ENCODE data around the gene SEPTIN11.
A peak's percentile ranks its signal among the peaks of the same experiment; 100 is the strongest.

Gene SEPTIN11

DNA sequence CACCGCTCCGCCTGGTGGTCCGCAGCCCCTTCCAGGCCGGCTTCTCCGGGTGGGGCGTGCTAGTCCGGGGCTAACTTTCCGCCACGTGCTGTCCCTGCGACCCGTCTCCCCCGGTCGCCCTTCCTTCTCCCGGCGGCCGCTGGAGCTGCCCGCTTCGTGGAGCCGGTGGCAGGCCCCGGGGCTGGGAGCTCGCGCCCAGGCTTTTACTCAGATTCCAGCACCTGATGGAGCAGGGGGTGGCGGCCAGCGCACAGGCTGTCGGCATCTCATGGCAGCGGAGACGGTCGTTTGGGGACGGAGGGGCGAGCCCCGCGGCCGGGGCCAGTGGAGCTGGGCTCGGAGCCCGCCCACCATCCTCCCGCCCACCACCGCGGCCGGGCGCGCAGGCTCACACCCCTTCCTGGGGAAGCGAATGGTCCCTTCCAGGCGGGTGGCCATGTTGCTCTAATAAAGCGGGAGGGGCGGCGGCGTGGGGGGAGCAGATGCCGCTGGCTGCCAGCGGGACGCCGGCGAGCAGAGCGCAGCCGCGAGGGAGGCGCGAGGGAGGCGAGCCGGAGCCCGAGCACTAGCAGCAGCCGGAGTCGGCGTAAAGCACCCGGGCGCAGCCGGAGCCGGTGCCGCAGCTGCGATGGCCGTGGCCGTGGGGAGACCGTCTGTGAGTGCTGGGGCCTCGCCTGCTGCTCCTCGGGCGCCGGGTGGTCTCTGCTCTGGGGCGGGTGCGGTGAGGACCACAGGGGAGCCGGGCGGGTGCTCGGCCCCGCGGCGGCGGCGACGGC lies at the start of gene SEPTIN11:
Gene SEPTIN11 (plus strand): TSS at position 477 of the 776 bp plus-strand sequence. CDS start 152 bp downstream, at position 629.
- peak; percentile 77 to 82 for DNase-seq

DNA sequence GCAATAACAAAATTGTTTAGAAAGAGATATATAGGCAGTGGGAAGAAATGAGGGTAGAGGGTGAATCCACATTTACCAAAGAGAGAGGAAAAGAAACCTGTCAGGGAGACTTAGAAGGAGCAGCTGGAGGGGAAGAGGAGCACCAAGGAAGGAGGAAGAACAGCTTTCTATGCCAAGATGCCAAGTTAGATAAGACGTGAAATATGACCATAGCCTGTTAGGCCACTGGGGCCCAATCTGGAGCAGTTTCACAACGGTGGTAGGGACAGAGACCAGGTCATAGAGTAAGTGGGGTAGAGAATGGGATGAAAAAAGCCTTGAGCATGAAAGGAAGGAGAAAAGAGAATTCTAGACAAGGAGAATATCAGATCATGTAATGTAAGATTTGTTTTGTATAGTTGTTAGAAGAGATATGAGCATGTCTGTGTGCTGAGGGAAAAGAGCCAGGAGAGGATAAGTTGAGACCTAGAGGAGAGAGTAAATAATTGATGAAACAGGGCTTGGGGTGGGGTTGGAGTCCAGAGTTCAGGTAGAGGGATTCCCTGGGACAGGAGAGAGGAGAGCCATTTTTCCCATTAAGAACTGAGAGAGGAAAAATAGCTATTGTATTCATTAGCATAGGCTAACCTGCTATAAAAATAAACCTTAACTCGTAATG lies 47.2 kb upstream of the SEPTIN11 start:
- no peak for DNase-seq

DNA sequence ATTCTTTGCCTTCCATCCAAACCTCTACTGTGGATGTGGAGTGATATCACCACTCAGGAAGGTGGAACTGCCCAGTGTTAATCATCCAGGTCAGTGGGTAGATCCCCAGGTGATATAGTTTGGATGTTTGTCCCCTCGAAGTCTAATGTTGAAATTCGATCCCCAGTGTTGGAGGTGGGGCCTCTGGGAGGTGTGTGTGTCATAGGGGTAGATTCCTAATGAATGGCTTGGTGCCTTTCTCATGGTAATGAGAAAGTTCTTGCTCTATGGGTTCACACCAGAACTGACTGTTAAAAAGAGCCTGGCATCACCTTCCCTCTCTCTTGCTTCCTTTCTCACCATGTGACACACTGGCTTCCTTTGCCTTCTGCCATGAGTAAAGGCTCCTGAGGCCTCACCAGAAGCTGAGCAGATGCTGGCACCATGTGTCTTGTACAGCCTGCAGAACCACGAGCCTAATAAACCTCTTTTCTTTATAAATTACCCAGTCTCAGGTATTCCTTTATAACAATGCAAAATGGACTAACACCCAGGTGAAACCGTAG lies 44.8 kb upstream of the SEPTIN11 start:
- DNase-seq, result no peak

DNA sequence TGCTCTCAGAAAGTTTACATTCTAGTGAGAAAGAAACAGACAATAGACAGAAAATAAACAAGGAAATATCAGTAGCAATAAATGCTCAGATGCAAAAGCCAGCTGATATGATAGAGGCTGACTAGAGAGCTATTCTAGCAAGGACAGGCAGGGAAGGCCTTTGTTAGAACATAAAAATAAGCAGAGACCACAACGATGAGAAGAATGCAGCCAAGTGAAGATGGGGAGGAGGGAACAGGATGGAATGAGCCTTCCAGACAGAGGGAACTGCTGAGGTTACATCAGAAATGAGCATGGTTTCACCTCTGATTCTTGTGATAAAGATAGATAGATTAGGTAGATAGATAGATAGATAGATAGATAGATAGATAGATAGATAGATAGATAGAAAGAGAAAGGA lies 44.0 kb upstream of the SEPTIN11 start:
- no peak for DNase-seq

DNA sequence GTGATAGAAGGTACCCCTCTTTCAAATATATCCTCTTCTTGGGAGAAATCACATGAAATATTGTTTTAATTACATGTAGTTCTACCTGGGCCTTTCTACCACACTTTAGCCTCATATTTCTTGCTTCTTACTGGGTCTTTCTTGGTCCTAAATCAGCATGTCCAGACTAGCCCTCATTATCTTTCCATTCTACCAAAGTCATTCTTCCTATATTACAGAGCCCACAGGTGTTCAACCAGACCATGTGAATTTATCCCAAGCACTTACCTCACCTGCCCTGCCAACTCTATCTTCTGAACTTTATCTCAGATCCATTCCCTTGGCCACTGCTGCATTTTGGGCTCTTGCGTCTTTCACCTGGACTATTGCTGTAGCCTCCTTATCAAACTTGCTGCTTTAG lies 39.8 kb upstream of the SEPTIN11 start:
- DNase-seq, result no peak

DNA sequence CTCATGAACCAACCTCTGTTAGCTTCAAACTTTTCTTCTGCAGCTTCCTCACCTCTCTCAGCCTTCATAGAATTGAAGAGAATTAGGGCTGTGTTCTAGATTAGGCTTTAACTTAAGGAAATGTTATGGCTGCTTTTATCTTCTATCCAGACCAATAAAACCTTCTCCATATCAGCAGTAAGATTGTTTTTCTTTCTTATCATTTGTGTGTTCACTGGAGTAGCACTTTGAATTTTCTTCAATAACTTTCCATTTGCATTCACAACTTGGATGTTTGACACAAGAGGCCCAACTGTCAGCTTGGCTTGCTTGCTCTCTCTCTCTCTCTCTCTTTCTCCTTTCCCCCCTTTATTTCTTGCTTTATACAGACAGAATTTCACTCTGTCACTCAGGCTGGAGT lies 28.8 kb upstream of the SEPTIN11 start:
- no peak for DNase-seq

DNA sequence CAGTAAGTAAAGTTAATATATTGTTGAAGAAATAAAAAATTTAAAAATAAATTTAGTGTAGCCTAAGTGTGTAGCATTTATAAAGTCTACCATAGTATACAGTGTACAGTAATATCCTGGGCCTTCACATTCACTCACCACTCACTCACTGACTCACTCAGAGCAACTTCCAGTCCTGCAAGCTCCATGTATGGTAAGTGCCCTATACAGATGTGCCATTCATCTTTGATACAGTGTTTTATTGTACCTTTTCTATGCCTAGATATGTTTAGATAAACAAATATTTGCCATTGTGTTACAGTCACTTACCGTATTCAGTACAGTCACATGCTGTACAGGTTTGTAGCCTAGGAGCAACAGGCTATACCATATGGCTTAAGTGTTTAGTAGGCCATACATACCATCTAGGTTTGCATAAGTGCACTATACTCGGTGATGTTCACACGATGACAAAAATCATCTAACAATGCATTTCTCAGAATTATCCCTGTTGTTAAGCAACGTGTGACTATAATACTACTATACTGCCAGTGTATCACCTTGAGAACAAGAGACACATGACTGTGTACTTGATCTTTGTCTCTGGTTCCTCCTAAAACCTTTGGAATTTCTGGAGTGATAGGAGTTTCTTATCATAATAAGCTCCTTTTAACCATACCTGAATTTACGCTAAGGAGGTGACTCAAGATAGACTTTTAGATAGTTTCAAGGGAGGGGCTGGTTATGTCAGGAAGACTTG lies 25.8 kb upstream of the SEPTIN11 start:
- DNase-seq, result no peak

DNA sequence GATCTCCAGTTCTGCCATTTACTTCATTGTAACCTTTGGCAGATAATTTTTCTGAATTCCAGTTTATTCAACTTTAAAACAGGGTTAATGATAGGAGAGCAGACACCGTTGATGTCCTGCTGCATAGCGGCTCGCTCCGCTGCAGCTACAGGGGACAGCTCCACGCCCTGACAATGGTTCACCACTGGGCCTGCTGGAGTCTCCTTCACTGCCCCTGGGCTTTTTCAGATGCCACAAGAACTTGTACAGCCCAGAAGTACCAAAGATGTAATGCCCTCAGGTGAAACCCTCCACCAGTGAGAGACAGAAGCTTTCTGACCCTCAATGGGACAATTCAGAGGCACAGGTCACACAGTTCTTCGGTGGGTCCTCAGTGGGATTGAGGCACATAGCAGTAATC lies 22.7 kb upstream of the SEPTIN11 start:
- no peak for DNase-seq

DNA sequence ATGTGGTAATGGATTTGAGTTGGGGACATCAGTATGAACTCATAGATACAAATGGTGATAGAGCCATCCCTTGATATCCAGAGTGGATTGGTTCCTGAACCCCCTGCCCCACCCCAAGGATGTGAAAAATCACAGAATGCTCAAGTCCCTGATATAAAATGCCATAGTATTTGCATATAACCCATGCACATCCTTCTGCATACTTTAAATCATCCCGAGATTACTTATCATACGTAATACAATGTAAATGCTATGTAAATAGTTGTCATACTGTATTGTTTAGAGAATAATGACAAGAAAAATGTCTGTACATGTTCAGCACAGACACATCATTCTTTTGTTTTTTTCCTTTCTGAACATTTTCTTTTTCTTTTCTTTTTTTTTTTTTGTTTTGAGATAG lies 18.9 kb upstream of the SEPTIN11 start:
- DNase-seq, result no peak

DNA sequence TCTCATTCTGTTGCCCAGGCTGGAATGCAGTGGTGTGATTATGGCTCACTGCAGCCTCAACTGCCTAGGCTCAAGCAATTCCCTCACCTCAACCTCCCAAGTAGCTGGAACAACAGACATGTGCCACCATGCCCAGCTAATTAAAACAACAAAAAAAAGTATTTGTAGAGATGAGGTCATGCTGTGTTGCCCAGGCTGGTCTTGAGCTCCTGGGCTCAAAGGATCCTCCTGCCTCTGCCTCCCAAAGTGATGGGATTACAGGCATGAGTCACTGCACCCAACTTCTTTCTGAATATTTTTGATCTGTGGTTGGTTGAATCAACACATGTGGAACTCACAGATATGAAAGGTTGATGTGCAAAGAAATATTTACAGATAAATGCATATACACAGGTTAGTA lies 18.5 kb upstream of the SEPTIN11 start:
- DNase-seq, result no peak

DNA sequence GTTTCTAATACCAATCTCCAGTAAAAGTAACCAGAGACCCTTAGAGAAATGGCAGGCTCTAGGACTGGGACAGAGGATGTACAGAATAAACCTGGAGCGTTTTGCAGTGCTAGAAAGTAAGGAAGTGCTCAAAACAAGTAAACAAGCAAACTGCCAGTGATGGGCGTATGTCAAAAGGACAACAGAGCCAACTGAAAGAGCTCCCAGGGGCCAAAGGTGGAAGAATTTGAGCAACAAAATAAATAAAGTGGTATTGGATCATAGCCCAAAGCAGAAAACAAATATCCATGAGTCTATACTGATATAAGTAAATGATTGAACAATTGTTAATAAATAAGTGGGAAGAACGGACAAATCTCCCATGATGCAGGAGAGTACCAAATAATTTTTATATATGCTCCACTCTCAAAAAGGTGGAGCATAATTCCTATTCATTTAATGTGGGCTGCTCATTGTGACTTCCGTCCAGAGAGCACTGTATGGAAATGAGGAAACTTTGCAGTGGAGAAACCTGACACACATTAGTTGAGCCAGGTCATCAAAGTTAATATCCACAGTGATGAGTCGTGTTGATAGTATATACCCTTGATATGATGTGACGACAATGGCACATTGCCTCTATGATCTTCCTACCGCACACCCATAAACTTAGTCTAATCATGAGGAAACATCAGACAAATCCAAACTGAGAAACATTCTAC lies 17.8 kb upstream of the SEPTIN11 start:
- DNase-seq, result no peak

DNA sequence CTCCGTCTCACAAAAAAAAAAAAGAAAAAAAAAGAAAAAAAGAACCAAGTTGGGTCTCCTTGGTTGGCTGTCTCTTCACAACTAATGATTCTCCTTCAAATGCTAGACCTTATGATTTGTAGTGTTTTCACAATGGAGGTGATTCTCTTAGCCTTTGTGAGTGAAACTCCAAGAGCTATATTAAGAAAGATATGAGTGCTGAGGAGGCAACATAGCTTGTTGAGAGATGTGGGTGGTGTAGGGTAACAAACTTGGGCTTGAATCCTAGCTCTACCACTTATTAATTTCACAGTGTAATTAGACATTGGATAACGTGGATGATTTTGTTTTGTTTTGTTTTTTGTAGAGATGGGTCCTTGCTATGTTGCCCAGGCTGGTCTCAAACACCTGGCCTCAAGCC lies 10.4 kb upstream of the SEPTIN11 start:
- no peak for DNase-seq

DNA sequence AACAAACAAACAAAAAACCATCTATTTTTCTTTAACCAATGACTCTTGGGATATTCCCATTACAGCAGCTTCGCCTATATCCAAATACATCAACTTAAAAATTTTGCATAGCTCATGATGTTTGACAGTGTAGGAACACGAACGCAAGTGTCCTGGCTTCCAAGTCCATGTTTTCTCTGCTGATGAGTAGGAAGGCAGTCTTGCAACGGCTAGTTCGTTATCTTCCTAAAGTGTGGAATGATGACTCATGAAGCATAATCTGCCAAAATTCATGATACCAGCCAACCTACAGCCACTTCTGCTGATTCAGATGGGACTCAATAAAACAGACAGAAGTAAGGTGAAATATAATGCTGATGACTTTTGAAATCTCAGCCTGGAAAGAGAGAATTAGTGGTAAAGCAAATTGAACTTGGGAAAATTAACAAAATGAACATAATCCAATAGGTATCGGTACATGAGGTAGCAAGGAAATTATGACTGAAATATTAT lies 6.4 kb upstream of the SEPTIN11 start:
- no peak for DNase-seq

DNA sequence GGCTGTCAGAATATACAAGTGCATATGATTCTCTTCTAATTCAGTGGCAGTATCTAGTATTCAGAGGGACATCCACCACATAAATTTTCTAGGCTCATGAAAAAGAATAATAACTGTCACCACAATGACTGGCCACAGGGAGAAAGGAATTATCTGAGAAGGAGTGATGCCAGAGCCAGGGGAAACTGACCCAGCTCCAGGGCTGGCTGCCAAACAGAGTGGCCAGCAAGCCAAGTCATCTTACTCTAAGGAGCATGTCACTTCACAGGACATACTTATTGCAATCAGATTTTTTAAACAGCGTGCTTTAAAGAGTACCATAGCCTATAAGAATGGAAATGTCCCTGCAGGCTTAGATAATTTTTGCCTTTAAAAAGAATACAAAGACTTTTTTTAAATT lies 5.8 kb upstream of the SEPTIN11 start:
- no peak for DNase-seq

DNA sequence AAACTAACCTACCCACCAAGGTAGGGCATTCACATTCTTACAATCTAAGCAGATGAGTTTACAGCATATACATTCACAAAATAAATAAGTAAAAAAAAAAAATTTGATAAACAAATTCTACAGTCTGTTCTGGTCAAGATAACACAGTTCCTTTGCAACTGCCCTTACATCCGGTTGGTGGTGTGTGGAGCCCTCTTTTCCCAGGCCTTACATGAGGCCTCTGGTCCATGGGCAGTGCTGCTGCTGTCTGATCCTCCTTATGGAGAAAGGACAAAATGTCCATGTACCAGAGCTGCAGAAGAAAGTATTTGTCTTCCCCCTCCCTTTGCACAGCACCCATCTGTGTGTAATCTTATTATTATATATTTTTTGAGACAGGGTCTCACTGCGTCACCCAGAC lies 2.2 kb upstream of the SEPTIN11 start:
- no peak for DNase-seq

DNA sequence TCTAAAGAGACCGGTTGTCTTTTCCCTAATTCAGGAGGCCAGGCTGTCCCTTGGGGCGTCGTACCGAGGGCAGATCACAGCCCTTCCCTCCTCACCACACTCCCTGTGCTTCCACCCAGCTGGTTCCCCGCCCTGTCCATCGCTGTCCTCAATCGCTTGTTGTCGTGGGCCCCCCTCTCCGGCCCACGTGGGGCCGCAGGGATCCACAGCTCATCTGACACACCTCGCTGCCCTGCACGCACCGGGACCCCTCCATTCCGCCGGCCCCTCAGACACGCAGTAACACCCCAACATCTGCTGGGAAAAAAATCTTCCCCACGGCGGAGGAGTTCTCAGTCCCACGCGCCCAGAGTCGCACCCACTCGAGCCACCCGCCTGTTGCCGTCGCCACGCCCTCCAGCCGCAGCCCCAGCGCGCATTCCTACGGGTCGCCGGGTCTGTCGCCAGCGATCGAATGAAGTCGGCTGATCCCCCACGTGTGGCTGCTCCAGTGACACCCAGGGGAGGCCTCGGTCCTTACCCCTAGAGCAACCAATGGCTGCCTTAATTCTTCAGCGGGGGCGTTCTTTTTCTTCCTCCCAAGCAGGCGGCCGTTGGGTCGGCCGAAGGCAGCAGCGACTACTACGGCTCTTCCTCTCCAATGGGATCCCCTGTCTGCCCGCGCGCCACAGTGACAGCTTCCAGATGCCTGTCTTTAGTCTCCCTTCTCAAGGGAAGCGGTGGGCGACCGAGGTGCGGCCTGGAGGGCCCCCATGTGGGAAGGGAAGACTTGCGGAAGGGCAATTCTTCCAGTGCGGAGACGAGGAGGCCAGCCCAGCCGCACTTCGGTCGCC lies 893 bp upstream of the SEPTIN11 start:
- peak; percentile 42 to 59 for DNase-seq

DNA sequence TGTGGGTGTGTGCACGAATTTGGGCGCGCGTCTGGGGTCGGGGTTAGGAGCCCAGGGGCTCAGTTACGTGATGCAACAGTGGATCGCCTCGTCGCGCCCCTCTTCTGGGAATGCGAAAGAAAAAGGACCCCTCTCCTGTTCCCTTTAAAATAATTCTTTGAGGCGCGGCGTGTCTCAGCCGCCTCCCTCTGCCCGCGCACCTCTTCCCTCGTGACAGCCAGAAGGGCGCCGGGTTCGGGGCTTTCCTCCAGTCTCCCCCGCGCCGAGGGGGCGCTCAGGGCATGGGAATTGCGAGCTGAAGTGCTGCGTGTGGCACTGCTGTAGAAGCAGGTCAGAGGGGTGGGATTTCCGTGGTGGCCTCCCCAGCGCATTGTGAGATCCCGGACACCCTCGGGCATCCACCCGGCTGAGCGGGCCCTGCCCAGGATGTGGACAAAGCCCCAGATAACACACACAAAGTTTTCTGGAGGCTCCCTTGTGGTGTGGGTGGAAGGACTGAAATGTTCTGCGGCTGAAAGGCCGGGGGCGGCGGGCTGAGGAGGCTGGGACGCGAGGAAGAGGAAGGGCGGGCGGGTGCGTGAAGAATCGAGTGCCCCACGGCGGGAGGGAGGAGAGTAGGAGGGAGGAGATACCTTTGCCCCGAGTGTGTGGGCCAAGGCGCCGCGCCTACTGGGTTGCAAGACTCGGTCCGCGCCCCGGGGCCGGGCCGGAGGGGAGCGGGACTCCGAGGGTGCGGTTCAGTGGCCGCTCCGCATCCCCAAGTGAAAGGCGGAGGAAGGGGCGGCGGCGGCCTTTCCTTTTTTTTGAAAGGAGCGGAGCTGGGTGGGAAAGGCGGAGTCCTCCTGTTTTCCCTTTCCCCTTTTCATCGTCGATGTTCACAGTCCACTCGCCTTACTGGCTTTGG lies 752 bp downstream of the SEPTIN11 start:
- DNase-seq, result peak; percentile 64 to 71

DNA sequence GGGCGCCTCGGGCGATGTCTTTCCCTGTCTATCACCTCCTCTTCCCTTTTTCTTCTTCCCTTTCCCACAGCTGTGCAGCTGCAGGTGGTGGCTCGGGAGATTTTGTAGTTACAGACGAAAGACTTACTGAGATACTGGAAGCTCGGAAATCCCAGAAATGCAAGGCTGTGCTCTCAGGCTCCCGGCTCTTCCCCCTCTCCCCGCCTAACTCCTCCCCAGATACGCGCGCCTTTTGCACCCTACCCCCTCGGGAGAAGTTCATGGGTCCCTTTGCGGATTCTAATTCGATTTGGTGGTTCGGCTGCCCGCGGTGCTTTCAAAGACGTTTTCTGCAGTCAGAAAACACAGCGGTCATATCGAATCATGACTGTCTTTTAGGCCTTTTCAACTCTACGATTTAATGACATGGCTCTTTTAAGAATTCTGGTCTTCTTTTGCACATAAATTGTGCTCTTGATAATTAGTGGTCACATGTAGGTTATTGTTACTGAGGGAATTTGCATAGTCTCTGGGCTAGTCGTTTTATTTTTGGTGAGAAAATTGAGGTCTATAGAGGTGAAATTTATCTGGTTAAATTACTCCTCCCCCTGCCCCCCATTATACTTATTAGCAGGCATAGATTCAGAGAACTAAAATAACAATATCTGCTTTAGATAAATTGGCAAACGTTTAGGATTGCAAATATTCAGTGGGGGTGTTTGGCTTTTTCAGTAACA lies 1.6 kb downstream of the SEPTIN11 start:
- DNase-seq, result peak in 1 of 2 experiments; percentile 11

DNA sequence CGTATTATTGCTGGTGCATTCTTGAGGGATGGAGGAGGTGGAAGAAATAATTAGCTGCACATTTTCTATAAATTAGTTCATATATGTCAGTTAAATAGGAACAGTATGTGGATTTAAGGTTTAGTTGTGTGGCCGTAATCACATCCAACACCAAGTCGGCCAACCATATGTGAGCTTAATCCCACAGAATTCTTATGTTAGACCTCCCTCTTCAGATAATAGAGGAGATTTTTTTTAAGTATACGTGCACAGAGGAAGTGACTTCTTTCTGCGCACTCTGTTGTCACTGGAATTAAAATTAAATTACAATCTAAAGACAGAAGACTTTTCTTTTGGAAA lies 2.1 kb downstream of the SEPTIN11 start:
- no peak for DNase-seq

DNA sequence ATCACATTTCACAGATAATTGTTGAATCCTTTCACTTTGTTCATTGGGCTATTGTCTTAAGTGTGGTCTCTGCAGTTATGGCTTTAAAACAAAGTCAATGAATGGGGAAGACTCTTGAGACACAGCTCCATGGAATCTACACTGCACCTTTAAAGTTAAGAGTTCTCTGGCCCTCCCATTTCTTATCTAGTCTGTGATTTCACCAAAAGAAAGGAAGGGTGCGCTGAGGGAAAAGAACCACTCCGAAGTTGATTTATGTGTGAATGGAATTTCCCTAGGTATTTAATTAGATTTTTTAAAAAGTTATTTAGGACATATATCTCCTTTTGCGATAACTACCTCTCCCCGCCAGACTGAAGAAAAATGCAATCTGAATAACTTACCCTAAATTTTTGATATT lies 2.5 kb downstream of the SEPTIN11 start:
- DNase-seq, result no peak

Data from activated CD4-positive, alpha-beta T cell treated with anti-CD3 and anti-CD28 coated beads, Interleukin-2, amount 50 U/mL, for 48 hours (primary cell).